ENCODE data around the gene LGALS7B.
"Not testable (repeated sequence)": the region's sequence is repeated elsewhere in the genome, so short reads cannot be mapped to it uniquely, and the experiment has no call there.

The LGALS7B gene

DNA sequence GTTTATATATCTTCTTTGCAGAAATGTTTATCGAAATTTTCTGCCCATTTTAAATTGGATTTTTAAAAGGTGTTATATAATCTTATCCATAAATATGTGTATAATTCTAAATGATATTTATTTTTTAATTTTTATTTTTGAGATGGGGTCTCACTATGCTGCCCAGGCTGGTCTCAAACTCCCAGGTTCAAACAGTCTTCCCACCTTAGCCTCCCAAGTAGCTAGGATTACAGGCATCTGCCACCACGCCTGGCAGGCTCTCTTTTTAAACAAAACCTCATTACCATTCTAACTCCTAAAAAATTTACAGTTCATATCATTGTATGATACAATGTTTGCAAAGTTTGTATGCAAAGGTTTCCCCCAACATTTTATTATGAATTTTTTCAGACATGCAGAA, 7.2 kb downstream of the LGALS7B start:
- DNase-seq (ENCODE audit: low read depth in 3 of 3), result no peak

- not testable (repeated sequence) for DNase-seq (ENCODE audit: low read depth in 3 of 3)
These were observed 8.8 kb downstream of the LGALS7B start for GRCh38 chr19:38797781-38798180.

- no peak for DNase-seq (ENCODE audit: low read depth in 3 of 3)
These were observed 10.1 kb downstream of the LGALS7B start for GRCh38 chr19:38799104-38799503.

GRCh38 chr19:38800577-38801347, 11.8 kb downstream of the LGALS7B start:
- DNase-seq (ENCODE audit: low read depth in 3 of 3), result no peak

GRCh38 chr19:38801359-38802095, 12.5 kb downstream of the LGALS7B start:
- no peak for DNase-seq (ENCODE audit: low read depth in 3 of 3)

DNA sequence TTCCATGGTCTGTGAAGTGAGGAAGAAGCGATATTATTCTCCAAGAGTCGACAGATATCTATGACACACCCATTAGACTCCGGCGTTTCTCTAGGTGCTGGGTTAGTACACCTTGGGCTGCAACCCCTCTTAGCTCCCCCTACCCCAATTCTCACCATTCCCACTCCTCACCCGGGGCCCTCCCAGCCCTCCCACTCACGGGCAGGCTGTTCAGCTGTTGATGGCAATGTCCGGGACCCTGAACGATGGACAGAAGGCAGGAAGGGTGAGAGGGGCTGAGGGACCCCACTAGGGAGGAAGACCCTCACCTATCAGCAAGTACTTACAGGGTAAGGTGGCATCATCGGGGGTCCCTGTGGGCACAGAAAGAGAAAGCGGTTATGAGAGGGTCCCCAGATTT, 14.5 kb downstream of the LGALS7B start:
- no peak for DNase-seq (ENCODE audit: low read depth in 3 of 3)

DNA sequence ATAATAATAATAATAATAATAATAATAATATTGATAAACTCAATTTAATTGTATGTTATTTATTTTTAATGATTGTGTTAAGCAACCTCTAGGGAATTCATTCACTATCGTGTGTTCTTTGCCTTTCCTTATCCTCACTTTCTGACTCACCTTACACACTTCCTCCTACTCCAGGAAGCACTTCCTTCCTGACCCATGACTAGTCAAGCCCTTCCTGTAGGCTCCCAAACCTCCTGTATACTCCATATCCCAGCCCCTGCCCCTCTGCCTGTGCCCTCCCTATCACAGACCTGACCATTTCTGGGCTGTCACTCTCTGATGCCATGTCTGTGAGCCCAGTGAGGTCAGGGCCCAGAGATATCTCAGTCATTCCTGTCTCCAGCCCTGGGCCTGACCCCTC, 16.2 kb downstream of the LGALS7B start:
- no peak for DNase-seq (ENCODE audit: low read depth in 3 of 3)

DNA sequence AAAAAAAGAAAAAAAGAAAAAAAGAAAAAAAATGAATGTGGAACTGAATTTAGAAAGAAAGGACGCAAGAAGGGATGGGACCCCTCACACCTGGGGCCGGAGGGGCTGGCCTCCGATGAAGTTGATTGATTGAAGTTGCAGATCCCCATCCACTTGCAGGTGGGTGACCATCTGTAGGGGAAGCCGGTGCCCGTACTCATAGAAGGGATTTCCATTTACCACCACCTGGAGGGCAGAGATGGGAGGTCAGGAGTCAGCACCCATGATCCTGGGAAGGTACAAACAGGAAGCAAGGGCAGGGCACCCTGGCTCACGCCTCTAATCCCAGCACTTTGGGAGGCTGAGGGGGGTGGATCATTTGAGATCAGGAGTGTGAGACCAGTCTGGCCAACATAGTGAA, 17.4 kb downstream of the LGALS7B start:
- DNase-seq (ENCODE audit: low read depth in 3 of 3), result no peak

DNA sequence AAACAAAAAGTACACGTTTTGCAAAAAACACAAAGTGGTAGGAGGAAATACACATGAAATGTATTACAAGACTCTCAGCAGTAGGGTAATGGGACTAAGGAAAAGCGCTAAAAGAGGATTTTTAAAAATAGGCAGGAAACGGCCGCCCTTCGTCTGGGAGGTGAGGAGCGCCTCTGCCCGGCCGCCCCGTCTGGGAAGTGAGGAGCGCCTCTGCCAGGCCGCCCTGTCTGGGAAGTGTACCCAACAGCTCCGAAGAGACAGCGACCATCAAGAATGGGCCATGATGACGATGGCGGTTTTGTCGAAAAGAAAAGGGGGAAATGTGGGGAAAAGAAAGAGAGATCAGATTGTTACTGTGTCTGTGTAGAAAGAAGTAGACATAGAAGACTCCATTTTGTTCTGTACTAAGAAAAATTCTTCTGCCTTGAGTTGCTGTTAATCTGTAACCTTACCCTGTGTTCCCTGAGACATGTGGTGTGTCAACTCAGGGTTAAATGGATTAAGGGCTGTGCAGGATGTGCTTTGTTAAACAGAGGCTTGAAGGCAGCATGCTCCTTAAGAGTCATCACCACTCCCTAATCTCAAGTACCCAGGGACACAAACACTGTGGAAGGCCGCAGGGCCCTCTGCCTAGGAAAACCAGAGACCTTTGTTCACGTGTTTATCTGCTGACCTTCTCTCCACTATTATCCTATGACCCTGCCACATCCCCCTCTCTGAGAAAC, 18.5 kb downstream of the LGALS7B start:
- DNase-seq (ENCODE audit: low read depth in 3 of 3), result not testable (repeated sequence)

DNA sequence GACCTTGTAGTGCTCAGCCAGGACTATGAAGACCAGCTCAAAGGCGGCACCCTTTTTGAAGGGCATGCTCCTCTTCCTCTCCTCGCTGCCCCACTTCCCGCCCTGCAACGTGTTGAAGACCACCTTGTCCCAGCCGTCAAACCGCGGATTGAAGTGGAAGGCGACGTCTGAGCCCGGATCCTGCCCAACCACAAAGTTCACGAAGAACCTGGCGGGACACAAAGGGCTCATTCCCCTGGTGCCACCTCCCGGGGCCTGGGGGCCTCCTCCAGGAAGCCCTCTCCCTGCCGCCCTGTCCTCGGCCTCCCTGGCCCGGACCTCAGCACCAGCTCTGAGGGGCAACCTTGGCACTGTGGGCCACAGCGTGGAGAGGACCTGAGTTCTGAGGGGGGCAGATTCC, 19.7 kb downstream of the LGALS7B start:
- DNase-seq (ENCODE audit: low read depth in 3 of 3), result no peak

DNA sequence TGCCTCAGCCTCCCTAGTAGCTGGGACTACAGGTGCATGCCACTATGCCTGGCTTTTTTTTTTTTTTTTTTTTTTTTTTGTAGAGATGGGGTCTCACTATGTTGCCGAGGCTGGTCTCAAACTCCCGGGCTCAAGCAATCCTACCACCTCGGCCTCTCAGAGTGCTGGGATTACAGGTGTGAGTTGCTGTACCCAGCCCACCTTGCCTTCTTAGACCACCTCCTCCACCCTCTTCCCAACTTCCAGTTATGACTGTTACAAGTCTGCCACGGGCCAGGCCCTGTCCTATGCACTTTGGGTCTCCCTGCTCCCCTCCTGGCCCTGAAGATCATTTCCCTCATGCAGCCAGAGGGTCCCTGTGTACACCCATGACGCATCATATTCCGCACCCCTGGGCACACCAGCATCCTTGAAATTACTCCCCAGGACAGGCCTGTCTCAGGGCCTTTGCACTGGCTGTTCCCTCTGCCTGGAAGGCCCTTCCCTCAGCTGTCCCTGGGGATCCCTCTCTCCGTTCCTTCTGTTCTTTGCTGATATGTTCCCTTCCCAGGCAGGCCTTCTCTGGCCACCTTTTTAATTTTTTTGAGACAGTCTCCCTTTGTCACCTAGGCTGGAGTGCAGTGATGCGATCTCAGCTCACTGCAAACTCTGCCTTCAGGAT, 20.7 kb downstream of the LGALS7B start:
- DNase-seq (ENCODE audit: low read depth in 3 of 3), result no peak

GRCh38 chr19:38812009-38812840, 23.2 kb downstream of the LGALS7B start:
- no peak for DNase-seq (ENCODE audit: low read depth in 3 of 3)

GRCh38 chr19:38812841-38813320, 23.9 kb downstream of the LGALS7B start, which contains the start of gene LGALS4:
Gene LGALS4, minus strand, starts transcription at chr19:38812945. Its CDS starts 59 bp downstream, at chr19:38812886.
- DNase-seq (ENCODE audit: low read depth in 3 of 3), result no peak

- no peak for DNase-seq (ENCODE audit: low read depth in 3 of 3)
These were observed 24.3 kb downstream of the LGALS7B start for GRCh38 chr19:38813323-38813722.

- DNase-seq (ENCODE audit: low read depth in 3 of 3), result not testable (repeated sequence)
These were observed 24.9 kb downstream of the LGALS7B start for GRCh38 chr19:38813932-38814331.

DNA sequence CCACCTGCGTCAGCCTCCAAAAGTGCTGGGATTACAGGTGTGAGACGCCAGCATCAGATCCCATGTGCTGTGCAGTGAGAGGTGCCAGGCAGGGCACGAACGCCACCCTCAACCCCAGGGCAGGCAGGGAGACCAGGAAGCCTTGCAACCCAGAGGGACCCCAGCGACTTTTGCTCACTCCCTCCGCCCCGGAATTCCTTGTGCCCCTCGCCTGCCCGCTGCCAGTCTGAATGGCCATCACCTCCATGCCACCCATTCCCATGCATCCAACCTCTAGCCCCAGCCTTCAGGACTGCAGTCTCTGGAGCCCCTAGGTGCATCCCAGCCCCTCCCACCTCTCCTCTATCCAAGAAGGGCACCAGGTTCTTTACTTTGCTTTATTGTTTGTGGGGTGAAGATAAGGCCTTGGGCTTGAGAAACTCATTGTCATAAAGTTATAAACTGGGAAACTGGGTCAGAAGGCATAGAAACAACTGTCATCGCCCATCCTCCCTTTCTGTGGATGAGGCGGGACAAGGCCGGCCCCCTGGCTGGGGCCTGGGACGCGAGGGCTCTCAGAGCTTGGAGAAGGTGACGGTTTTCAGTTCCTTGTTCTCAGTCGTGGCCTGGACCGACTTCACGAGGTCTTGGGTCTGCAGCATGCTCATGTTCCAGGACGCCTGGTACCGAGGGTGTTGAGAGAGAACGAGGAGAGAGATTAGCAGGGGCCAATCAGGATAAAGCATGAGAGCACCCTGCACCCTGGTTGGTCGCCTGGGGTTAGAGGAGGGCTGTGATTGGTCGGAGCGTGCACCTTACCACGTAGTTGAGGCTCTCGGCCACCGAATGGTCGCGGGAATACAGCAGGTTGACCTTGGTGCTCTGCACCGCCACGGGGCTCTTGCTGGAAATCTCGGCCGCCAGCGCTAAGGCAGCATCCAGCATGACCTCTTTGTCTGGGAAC, 26.3 kb downstream of the LGALS7B start:
- DNase-seq (ENCODE audit: low read depth in 3 of 3), result no peak

DNA sequence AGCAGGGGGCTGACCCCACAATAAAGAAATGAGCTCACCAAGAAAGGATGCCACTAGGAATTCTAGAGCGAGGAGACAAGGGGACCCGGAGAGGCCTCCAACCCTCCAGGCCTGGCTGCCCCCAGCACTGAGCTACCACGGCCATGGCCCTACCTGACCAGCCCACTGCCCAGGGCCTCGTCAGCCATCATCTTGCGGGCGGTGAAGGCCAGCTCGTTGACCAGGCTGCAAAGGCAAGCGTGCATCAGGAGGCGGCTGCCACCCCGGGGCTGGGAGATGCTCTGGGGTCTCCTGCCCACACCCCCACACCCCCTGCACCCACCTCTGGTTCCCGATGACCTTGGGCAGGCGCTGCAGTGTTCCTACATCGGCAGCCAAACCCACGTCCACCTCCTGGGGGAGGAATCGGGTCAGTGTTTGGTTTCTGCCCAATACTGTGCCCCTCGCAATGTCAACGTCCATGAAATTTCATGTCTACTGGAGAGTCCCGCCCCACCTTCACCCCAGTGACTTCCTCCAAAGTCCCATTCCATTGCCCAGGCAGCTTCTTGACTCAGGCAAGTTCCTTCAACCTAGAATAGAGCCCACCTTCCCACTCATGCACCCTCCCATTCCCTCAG, 27.2 kb downstream of the LGALS7B start:
- no peak for DNase-seq (ENCODE audit: low read depth in 3 of 3)

DNA sequence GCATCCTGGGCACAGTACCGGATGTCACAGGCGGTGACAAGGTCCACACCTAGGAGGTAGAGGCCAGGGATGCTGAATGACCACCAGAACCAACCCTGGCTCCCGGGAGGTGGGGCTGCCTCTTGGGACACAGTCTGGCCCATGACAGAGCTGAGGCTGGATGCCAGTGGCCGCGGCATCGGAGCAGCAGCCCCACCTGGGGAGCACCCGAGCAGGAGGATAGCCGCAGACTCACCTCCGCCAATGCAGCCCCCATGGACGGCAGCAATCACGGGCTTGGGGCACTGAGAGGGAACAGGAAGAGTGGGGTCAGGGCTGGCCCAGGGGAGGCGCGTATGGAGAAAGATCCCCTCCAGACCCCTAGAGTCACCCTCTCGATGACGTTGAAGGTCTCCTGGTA, 28.1 kb downstream of the LGALS7B start:
- no peak for DNase-seq (ENCODE audit: low read depth in 3 of 3)

GRCh38 chr19:38819231-38819920, 30.4 kb downstream of the LGALS7B start:
- DNase-seq (ENCODE audit: low read depth in 3 of 3), result no peak

Measured in stimulated activated CD4-positive, alpha-beta T cell treated with anti-CD3 and anti-CD28 coated beads, TNF-alpha, amount 100 ng/mL, for 24 hours (primary cell).